SK-N-SH treated with all-trans-retinoic acid at 6 μM for 48 hours (cell line): ENCODE measurements around the gene CNST.

Experiments used
- BACH2 ChIP-seq: fragments of 250-450 bp; sonication (Bioruptor Pico); IDR thresholded peaks from 2 replicates; pipeline ENCODE4 v1.9.0; 2021; ENCODE audit warnings: mild to moderate bottlenecking, borderline replicate concordance
- CREB5 ChIP-seq: fragments of 250-450 bp; sonication (Bioruptor Pico); IDR thresholded peaks from 2 replicates; pipeline ENCODE4 v1.5.1; 2020; ENCODE audit warnings: low read depth, mild to moderate bottlenecking, moderate library complexity
- CSRNP3 ChIP-seq: fragments of 250-450 bp; sonication (Bioruptor Pico); IDR thresholded peaks from 2 replicates; pipeline ENCODE4 v1.5.1; 2021; ENCODE audit warnings: mild to moderate bottlenecking, moderate library complexity
- GLIS3 ChIP-seq: fragments of 250-450 bp; sonication (Bioruptor Pico); IDR thresholded peaks from 2 replicates; pipeline ENCODE4 v1.5.0; 2020; ENCODE audit warnings: mild to moderate bottlenecking, moderate library complexity
- PATZ1 ChIP-seq: fragments of 250-450 bp; sonication (Bioruptor Pico); IDR thresholded peaks from 2 replicates; pipeline ENCODE4 v1.8.0; 2020; ENCODE audit warnings: mild to moderate bottlenecking, moderate library complexity, borderline replicate concordance
- ZFP3 ChIP-seq: fragments of 250-450 bp; sonication (Bioruptor Pico); IDR thresholded peaks from 2 replicates; pipeline ENCODE4 v1.5.0; 2020; ENCODE audit warnings: mild to moderate bottlenecking, moderate library complexity
- ZNF565 ChIP-seq: fragments of 450-650 bp; formaldehyde crosslinking; conservative IDR thresholded peaks from 2 replicates; pipeline ENCODE4 v1.5.0; 2020; ENCODE audit warnings: low read depth, mild to moderate bottlenecking, moderate library complexity
- ZNF8 ChIP-seq: fragments of 450-650 bp; formaldehyde crosslinking; IDR thresholded peaks from 2 replicates; pipeline ENCODE4 v1.5.0; 2020; ENCODE audit warnings: mild to moderate bottlenecking, moderate library complexity

GRCh38 chr1:246579818-246580217 is 13.6 kb downstream of the CNST start:
- no peak for TF ChIP-seq PATZ1
- TF ChIP-seq ZNF565 (CRISPR knock-in tag), result no peak
- no peak for TF ChIP-seq GLIS3
- TF ChIP-seq CSRNP3, result no peak
- TF ChIP-seq BACH2 (CRISPR knock-in tag), result no peak
- no peak for TF ChIP-seq ZNF8 (CRISPR knock-in tag)
- TF ChIP-seq ZFP3 (CRISPR knock-in tag), result no peak
- no peak for TF ChIP-seq CREB5 (CRISPR knock-in tag)
